SK-N-MC (cell line): ENCODE data around the gene KDM4B.

Source experiments
- EZH2 ChIP-seq: fragments of 200-600 bp; sonication (generic); IDR thresholded peaks from one replicate; pipeline ENCODE4 v1.6.1; 2017; ENCODE audit warnings: antibody characterized with exemption
- POLR2AphosphoS5 ChIP-seq: IDR thresholded peaks from 2 replicates; pipeline ENCODE4 v1.6.1; 2012; ENCODE audit warnings: mild to moderate bottlenecking, low read depth, low read length, borderline replicate concordance

GRCh38 chr19:5138606-5139582, 170.0 kb downstream of the KDM4B start:
- TF ChIP-seq POLR2AphosphoS5 (no peak), EZH2 (no peak)
